Omental fat pad (tissue), 4 donors: Measurements from ENCODE around the gene GLTPD2. TPM values are rescaled to one million over a fixed set of nuclear protein-coding genes. Genes with fewer than 3 reads are reported as not detected.

Experiments
- ATAC-seq: fragments of 150-250 bp; one replicate; pipeline ENCODE4 v1.9.1; 2016; ENCODE audit warnings: mild to moderate bottlenecking, moderate library complexity; ENCODE audit not compliant: low FRiP score
- DNase-seq: peaks from one replicate; pipeline ENCODE4 v3.0.0-alpha.2; 2019; ENCODE audit warnings: low spot score
- total RNA-seq, 4 donors: library from RNA; depleted of rRNA; stranded (reverse); fragments of >200 nt; gene quantifications; one replicate each; pipeline ENCODE4 v1.1.0, GENCODE V29; 2016
- TF ChIP-seq, protein P1 (sequence below), 3 donors: fragments of 450-650 bp; IDR thresholded peaks; one replicate each; pipeline ENCODE4 v1.5.1; 2016 to 2017; ENCODE audit warnings: antibody characterized with exemption in 3 of 3, mild to moderate bottlenecking in 3 of 3, moderate library complexity in 2 of 3

GLTPD2 gene
- total RNA-seq, 4 donors from 2014 or later = not detected

DNA sequence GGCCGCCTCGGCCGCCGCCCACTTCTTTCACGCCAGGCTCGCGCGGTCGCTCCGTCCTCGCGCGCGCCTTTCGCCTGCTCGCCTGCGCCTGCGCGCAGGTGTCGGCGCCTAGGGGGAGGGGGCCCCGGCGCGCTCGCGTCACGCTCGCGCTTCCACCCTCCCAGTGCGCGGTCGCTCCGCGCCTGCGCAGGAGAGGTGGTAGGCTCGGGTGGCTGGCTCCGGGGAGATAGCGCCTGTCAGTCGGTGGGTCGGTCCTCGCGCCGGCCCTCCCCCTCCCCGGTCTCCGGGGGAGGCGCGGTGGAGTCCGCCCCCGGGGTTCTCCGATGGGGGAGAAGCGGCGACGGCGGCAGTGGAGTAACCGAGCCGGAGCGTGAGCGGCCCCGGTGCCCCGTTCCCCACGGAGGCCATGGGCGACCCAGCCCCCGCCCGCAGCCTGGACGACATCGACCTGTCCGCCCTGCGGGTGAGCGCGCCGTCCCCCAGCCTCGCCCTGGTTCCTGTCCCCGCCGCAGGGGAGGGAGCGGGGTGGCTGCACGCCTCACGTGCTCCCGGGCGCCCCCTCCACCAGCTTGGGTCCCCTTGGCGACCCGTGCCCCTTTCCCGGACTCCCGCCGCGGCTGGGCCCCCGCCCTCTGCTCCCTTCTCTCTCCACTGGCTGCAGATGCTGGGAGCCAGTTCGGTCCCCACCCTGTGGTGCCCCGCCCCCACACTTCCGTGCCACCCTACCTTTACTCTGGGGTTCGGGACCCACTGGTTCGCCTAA, 44.6 kb downstream of the GLTPD2 start, which contains the start of gene MINK1:
TSS of gene MINK1 (plus strand) at position 163 of the 763 bp plus-strand sequence. CDS start at position 407, 244 bp downstream.
- ATAC-seq (peak; percentile 98), DNase-seq (peak; percentile 67)
- TF ChIP-seq, protein P1, sequence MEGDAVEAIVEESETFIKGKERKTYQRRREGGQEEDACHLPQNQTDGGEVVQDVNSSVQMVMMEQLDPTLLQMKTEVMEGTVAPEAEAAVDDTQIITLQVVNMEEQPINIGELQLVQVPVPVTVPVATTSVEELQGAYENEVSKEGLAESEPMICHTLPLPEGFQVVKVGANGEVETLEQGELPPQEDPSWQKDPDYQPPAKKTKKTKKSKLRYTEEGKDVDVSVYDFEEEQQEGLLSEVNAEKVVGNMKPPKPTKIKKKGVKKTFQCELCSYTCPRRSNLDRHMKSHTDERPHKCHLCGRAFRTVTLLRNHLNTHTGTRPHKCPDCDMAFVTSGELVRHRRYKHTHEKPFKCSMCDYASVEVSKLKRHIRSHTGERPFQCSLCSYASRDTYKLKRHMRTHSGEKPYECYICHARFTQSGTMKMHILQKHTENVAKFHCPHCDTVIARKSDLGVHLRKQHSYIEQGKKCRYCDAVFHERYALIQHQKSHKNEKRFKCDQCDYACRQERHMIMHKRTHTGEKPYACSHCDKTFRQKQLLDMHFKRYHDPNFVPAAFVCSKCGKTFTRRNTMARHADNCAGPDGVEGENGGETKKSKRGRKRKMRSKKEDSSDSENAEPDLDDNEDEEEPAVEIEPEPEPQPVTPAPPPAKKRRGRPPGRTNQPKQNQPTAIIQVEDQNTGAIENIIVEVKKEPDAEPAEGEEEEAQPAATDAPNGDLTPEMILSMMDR (IDR thresholded peaks at IDR 0.05) = no peak

DNA sequence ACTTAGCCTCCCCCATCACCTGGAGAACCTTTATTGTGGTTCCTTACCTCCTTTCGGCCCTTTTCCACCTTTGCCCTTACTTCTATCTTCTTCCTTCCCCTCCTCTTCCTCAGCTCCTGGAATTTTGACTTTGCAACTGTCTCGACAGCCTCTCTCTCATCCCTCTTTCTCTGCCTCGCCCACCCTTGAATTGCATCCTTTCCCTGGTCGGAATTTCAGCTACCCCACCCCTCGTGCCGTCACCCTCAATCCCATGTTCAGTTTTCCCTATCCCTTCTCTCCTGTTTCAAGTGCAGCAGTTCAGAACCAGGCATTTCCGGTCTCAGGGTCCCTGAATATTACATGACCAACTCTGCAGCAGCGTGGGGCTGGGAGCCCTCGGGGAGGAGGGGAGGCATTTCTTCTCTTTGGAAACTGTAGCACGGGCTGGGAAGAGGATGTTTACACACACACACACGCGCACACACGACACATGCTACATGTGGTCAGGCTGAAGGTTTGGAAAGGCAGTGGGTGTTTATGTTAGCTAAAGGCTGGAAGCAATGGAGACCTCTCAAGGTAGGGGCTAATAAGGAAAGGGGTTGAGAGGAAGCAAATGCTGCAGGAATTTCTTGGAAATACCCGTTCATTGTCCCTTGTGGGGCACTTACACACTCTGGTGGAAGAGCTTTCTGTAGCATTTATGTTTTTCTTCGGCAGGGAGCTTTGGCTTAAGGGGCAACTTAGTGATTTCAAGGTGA, 45.3 kb downstream of the GLTPD2 start:
- ATAC-seq (no peak), DNase-seq (no peak)
- TF ChIP-seq, protein P1 (IDR thresholded peaks at IDR 0.05) = no peak

- ATAC-seq (no peak), DNase-seq (no peak)
- TF ChIP-seq, protein P1 (IDR thresholded peaks at IDR 0.05) = no peak
Observed at GRCh38 chr17:4834681-4835020, 45.9 kb downstream of the GLTPD2 start.

GRCh38 chr17:4836221-4836620, 47.5 kb downstream of the GLTPD2 start:
- no peak for DNase-seq
- TF ChIP-seq, protein P1 (IDR thresholded peaks at IDR 0.05) = no peak
- no peak for ATAC-seq

GRCh38 chr17:4837471-4838308, 48.9 kb downstream of the GLTPD2 start:
- TF ChIP-seq, protein P1 (IDR thresholded peaks at IDR 0.05) = no peak
- DNase-seq (no peak), ATAC-seq (no peak)

- TF ChIP-seq, protein P1 (IDR thresholded peaks at IDR 0.05) = no peak
- no peak for ATAC-seq
- no peak for DNase-seq
Observed at GRCh38 chr17:4838309-4838785, 49.6 kb downstream of the GLTPD2 start.
